Mesenchymal stem cell (in vitro differentiated cells and primary cell): ENCODE measurements around the gene WDR4.
A peak's percentile ranks its signal among the peaks of the same experiment; 100 is the strongest.

Source experiments
- DNase-seq: peaks from one replicate; pipeline ENCODE4 v3.0.0-alpha.2; 2013
- H2AFZ ChIP-seq: one replicate; pipeline ENCODE4 v1.6.1; 2013; ENCODE audit warnings: low read depth, mild to moderate bottlenecking, control low read depth, inconsistent platforms, low read length, moderate library complexity
- H2AK5ac ChIP-seq: 2 replicates; pipeline ENCODE4 v1.6.1; 2013; ENCODE audit warnings: low read length, moderate library complexity, mild to moderate bottlenecking, inconsistent platforms; ENCODE audit not compliant: severe bottlenecking
- H2BK120ac ChIP-seq: one replicate; pipeline ENCODE4 v1.6.1; 2013; ENCODE audit warnings: low read depth, mild to moderate bottlenecking, inconsistent platforms, low read length, moderate library complexity
- H2BK12ac ChIP-seq, 2 experiments: one replicate each; pipeline ENCODE4 v1.6.1; 2013; ENCODE audit warnings: inconsistent platforms in 2 of 2, low read length in 2 of 2, mild to moderate bottlenecking in 2 of 2, moderate library complexity in 2 of 2, control low read depth in 1 of 2
- H2BK15ac ChIP-seq: one replicate; pipeline ENCODE4 v1.6.1; 2013; ENCODE audit warnings: mild to moderate bottlenecking, low read depth, inconsistent platforms; ENCODE audit not compliant: poor library complexity, severe bottlenecking
- H2BK5ac ChIP-seq: 2 replicates; pipeline ENCODE4 v1.6.1; 2013; ENCODE audit warnings: low read depth, mild to moderate bottlenecking, low read length, control low read depth, inconsistent platforms; ENCODE audit not compliant: poor library complexity, severe bottlenecking
- H3K14ac ChIP-seq, 2 experiments: one replicate each; pipeline ENCODE4 v1.6.1; 2013; ENCODE audit warnings: inconsistent platforms in 2 of 2, low read length in 2 of 2, control low read depth in 1 of 2, mild to moderate bottlenecking in 1 of 2, moderate library complexity in 1 of 2
- H3K18ac ChIP-seq, 2 experiments: one replicate each; pipeline ENCODE4 v1.6.1; 2013; ENCODE audit warnings: inconsistent platforms in 2 of 2, low read length in 2 of 2, control low read depth in 1 of 2, low read depth in 1 of 2, mild to moderate bottlenecking in 1 of 2
- H3K23ac ChIP-seq, 2 experiments: one replicate each; pipeline ENCODE4 v1.6.1; 2013; ENCODE audit warnings: inconsistent platforms in 2 of 2, low read length in 2 of 2, mild to moderate bottlenecking in 2 of 2, moderate library complexity in 2 of 2, control low read depth in 1 of 2
- H3K27ac ChIP-seq: 2 replicates; pipeline ENCODE4 v1.5.1; 2013; ENCODE audit warnings: mild to moderate bottlenecking, moderate library complexity, low read length, control low read depth, inconsistent platforms; ENCODE audit not compliant: poor library complexity, severe bottlenecking
- H3K27me3 ChIP-seq, 2 experiments: 2 replicates each; pipeline versions ENCODE4 v1.6.1 to v1.7.0; 2013; ENCODE audit warnings: low read length in 2 of 2, mild to moderate bottlenecking in 2 of 2, moderate library complexity in 2 of 2, control low read depth in 1 of 2, inconsistent platforms in 1 of 2; ENCODE audit not compliant: control insufficient read depth in 1 of 2, insufficient read depth in 1 of 2
- H3K36me3 ChIP-seq, 2 experiments: 2 replicates each; pipeline versions ENCODE4 v1.6.1 to v1.7.0; 2013; ENCODE audit warnings: low read length in 2 of 2, control low read depth in 1 of 2, inconsistent platforms in 1 of 2, low read depth in 1 of 2, mild to moderate bottlenecking in 1 of 2; ENCODE audit not compliant: insufficient read depth in 2 of 2, control insufficient read depth in 1 of 2
- H3K4ac ChIP-seq, 2 experiments: one replicate each; pipeline ENCODE4 v1.6.1; 2013; ENCODE audit warnings: inconsistent platforms in 2 of 2, low read length in 2 of 2, mild to moderate bottlenecking in 2 of 2, moderate library complexity in 2 of 2, control low read depth in 1 of 2, low read depth in 1 of 2
- H3K4me1 ChIP-seq: 2 replicates; pipeline ENCODE4 v1.6.1; 2013; ENCODE audit warnings: low read depth, low read length, control low read depth; ENCODE audit not compliant: control insufficient read depth, insufficient read depth
- H3K4me2 ChIP-seq: 2 replicates; pipeline ENCODE4 v1.6.1; 2013; ENCODE audit warnings: low read length, mild to moderate bottlenecking, inconsistent platforms; ENCODE audit not compliant: poor library complexity, severe bottlenecking
- H3K4me3 ChIP-seq, 2 experiments: 2 replicates each; pipeline versions ENCODE4 v1.5.1 to v1.7.0; 2013; ENCODE audit warnings: low read length in 2 of 2, mild to moderate bottlenecking in 2 of 2, control low read depth in 1 of 2, low read depth in 1 of 2; ENCODE audit not compliant: insufficient read depth in 1 of 2
- H3K79me1 ChIP-seq: replicated peaks from 2 replicates; pipeline ENCODE4 v1.6.1; 2013; ENCODE audit warnings: mild to moderate bottlenecking, control low read depth, low read length, inconsistent platforms; ENCODE audit not compliant: poor library complexity, severe bottlenecking
- H3K9ac ChIP-seq: 2 replicates; pipeline ENCODE4 v1.7.0; 2013; ENCODE audit warnings: mild to moderate bottlenecking, low read length, moderate library complexity
- H3K9me3 ChIP-seq: 2 replicates; pipeline ENCODE4 v1.7.0; 2013; ENCODE audit warnings: mild to moderate bottlenecking, low read length; ENCODE audit not compliant: control insufficient read depth
- H4K8ac ChIP-seq: one replicate; pipeline ENCODE4 v1.6.1; 2013; ENCODE audit warnings: inconsistent platforms, mild to moderate bottlenecking, low read length, moderate library complexity
- H4K91ac ChIP-seq: one replicate; pipeline ENCODE4 v1.6.1; 2013; ENCODE audit warnings: mild to moderate bottlenecking, low read length, inconsistent platforms
- WGBS: methylation state at CpG from one replicate; pipeline ENCODE4 v1.1.7; 2013; ENCODE audit warnings: mixed read lengths; 5-methylcytosine and 5-hydroxymethylcytosine counted together

WDR4 gene

GRCh38 chr21:42827588-42827987 lies 51.8 kb downstream of the WDR4 start:
- Histone ChIP-seq H3K9ac (no peak overlapping the region), H2BK15ac (no peak overlapping the region), H3K27ac (no peak overlapping the region), H3K4ac (no peak overlapping the region), H3K18ac (no peak overlapping the region), H3K36me3 (no peaks in the 10 kb centered on the region), H2AK5ac (no peak overlapping the region), H4K91ac (no peak overlapping the region), H3K23ac (no peak overlapping the region), H2BK5ac (no peak overlapping the region), H3K4me2 (no peak overlapping the region), H3K14ac (no peak overlapping the region), H3K27me3 (peaks cover 6 to 30% of the 10 kb centered on the region in 2 experiments), H2BK120ac (no peak overlapping the region), H3K79me1 (no peaks in the 10 kb centered on the region), H4K8ac (no peak overlapping the region), H2BK12ac (no peak overlapping the region), H2AFZ (no peak overlapping the region), H3K4me3 (no peak overlapping the region), H3K9me3 (peaks cover 3% of the 10 kb centered on the region), H3K4me1 (no peaks in the 10 kb centered on the region)
- DNase-seq, result no peak
- 38% methylated on average over 1 of the region's 2 CpGs for WGBS

DNA sequence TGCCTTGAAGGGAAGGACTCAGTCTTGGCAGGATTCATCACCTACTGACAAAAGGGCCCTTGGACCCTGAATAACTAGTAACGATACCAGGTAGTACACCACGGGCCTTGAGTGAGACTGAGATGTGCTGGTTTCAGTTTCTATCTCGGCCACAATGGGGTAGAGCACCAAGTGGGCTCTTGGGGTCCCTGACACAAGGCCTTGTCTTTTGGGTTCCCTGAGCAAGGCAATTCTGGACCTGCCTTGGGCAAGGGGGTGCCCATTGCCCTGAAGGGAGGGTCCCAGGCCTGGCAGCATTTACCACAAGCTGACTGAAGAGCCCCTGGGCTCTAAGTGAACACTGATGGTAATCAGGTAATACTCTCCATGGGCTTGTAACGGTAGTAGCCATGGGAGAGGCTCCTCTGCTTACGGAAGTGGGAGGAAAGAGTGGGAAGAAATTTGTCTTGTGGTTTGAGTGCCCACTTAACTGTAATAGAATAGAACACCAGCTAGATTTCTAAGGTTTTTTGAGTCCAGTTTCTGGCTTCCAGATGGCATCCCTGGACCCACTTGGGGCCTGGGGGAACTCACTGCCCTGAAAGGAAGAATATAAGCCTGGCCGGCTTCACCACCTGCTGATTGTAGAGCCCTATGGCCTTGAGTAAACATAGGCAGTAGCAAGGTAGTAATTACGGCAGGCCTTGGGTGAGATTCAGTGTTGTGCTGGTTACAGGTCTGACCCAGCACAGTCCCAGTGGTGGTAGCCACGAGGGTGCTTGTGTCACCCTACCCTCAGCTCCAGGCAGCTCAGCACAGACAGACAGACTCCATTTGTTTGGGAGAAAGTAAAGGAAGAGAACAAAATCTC lies 58.5 kb downstream of the WDR4 start:
- Histone ChIP-seq H3K4me3 (no peak overlapping the region), H2AFZ (no peak overlapping the region), H4K91ac (no peak overlapping the region), H2BK15ac (no peak overlapping the region), H3K9ac (no peak overlapping the region), H3K4me2 (no peak overlapping the region), H2BK120ac (no peak overlapping the region), H3K14ac (no peak overlapping the region), H2AK5ac (no peak overlapping the region), H3K9me3 (no peaks in the 10 kb centered on the region), H3K4me1 (no peaks in the 10 kb centered on the region), H3K18ac (no peak overlapping the region), H3K27ac (no peak overlapping the region), H4K8ac (no peak overlapping the region), H3K27me3 (peaks cover 5 to 17% of the 10 kb centered on the region in 2 experiments), H3K79me1 (no peaks in the 10 kb centered on the region), H2BK5ac (no peak overlapping the region), H2BK12ac (no peak overlapping the region), H3K36me3 (no peaks in the 10 kb centered on the region), H3K23ac (no peak overlapping the region), H3K4ac (no peak overlapping the region)
- no peak for DNase-seq
- 90% methylated on average over 8 of the region's 8 CpGs for WGBS

DNA sequence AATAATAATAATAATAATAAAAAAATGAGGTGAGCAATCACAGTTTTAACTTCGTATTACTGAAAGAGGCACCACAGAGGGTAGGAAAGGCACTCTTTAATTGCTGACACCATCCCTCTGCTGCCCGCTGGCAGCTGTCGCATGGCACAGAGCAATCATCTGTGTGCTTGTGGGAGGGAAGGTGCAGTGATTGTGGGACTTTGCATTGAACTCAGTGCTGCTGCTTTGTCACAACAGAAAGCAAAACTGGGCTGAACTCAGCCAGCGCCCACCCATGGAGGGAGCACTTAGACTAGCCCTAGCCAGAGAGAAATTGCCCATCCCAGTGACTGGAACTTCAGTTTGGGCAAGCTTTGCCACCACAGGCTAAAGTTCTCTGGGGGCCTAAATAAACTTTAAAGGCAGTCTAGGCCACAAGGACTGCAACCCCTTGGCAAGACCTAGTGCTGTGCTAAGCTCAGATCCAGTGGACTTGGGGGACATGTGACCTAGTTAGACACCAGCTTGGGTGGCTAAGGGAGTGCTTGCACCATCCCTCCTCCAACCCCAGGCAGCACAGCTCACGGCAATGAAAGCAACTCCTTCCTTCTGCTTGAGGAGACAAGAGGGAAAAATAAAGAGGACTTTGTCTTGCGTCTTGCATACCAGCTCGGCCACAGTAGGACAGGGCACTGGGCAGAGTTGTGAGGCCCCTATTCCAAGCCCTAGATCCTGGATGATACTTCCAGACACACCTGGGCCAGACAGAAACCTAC lies 59.3 kb downstream of the WDR4 start:
- Histone ChIP-seq H3K4me1 (no peaks in the 10 kb centered on the region), H3K4me3 (no peak overlapping the region), H3K18ac (no peak overlapping the region), H2BK15ac (no peak overlapping the region), H2BK120ac (no peak overlapping the region), H4K91ac (no peak overlapping the region), H3K9me3 (no peaks in the 10 kb centered on the region), H3K79me1 (no peaks in the 10 kb centered on the region), H4K8ac (no peak overlapping the region), H3K27ac (no peak overlapping the region), H2BK12ac (no peak overlapping the region), H3K23ac (no peak overlapping the region), H3K14ac (no peak overlapping the region), H2AK5ac (no peak overlapping the region), H3K4ac (no peak overlapping the region), H3K27me3 (peaks cover 5 to 13% of the 10 kb centered on the region in 2 experiments), H3K4me2 (no peak overlapping the region), H3K36me3 (no peaks in the 10 kb centered on the region), H2BK5ac (no peak overlapping the region), H3K9ac (no peak overlapping the region), H2AFZ (no peak overlapping the region)
- no peak for DNase-seq
- 89% methylated on average over 7 of the region's 7 CpGs for WGBS

DNA sequence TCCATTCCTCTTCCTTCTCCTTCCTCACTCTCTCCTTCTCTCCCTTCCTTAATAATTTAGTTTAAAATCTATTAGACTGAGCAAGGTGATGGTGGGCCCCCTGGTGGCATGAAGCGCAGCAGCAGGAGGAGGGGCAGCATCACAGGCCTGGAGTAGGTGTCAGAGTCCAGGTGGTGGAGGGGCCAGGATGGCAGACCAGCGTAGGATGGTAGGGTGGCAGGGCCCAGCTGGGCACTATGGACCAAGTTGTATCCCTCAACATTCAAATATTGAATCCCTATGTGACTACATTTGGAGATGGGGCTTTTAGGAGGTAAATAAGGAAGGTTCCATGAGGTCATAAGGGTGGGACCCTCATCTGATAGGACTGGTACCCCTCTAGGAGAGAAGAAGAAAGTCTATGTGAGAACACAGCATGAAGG lies 61.0 kb downstream of the WDR4 start:
- Histone ChIP-seq H2BK12ac (no peak overlapping the region), H3K4me3 (no peak overlapping the region), H4K8ac (no peak overlapping the region), H3K4me2 (no peak overlapping the region), H3K4me1 (no peaks in the 10 kb centered on the region), H3K18ac (no peak overlapping the region), H2BK120ac (no peak overlapping the region), H3K9ac (no peak overlapping the region), H3K23ac (no peak overlapping the region), H3K27ac (no peak overlapping the region), H3K27me3 (peaks cover 5 to 13% of the 10 kb centered on the region in 2 experiments), H3K14ac (no peak overlapping the region), H3K4ac (no peak overlapping the region), H3K79me1 (no peaks in the 10 kb centered on the region), H3K9me3 (no peaks in the 10 kb centered on the region), H3K36me3 (no peaks in the 10 kb centered on the region), H2BK15ac (no peak overlapping the region), H2BK5ac (no peak overlapping the region), H2AK5ac (no peak overlapping the region), H2AFZ (no peak overlapping the region), H4K91ac (no peak overlapping the region)
- 7% methylated on average over 1 of the region's 2 CpGs for WGBS
- peak; percentile 55 for DNase-seq
